Ovary (tissue), 9 donors: ENCODE measurements around the gene HOXB1. TPM values are rescaled to one million over a fixed set of nuclear protein-coding genes. Genes with fewer than 3 reads are reported as not detected.

Experiments
- DNase-seq, 5 donors: peaks; one replicate each; pipeline ENCODE4 v3.0.0-alpha.2; 2019 to 2020
- H3K27ac ChIP-seq, 2 donors: fragments of 200-600 bp; one replicate each; pipeline versions ENCODE4 v1.5.1 to v1.8.0; 2019 to 2022
- H3K27me3 ChIP-seq: fragments of 200-600 bp; one replicate; pipeline ENCODE4 v1.8.0; 2022
- H3K36me3 ChIP-seq: fragments of 200-600 bp; sonication (generic); one replicate; pipeline ENCODE4 v1.5.1; 2019
- H3K4me1 ChIP-seq: one replicate; pipeline ENCODE4 v1.8.1; 2013; ENCODE audit warnings: mild to moderate bottlenecking, moderate library complexity; ENCODE audit not compliant: insufficient read depth
- H3K4me3 ChIP-seq: fragments of 200-600 bp; sonication (generic); one replicate; pipeline ENCODE4 v1.5.1; 2017
- H3K9me3 ChIP-seq, 2 donors: fragments of 200-600 bp in 1 of 2; sonication (generic) in 1 of 2; one replicate each; pipeline versions ENCODE4 v1.5.1 to v1.8.1; 2013 to 2019; ENCODE audit warnings: mild to moderate bottlenecking in 1 of 2, moderate library complexity in 1 of 2
- CTCF ChIP-seq, 3 donors: fragments of 450-650 bp in 2 of 3; fragments of 200-600 bp in 1 of 3; IDR thresholded peaks; one replicate each; pipeline versions ENCODE4 v1.5.1 to v1.8.0; 2016 to 2022; ENCODE audit warnings: antibody characterized with exemption in 3 of 3, mild to moderate bottlenecking in 1 of 3
- EP300 ChIP-seq: sonication (generic); formaldehyde crosslinking; IDR thresholded peaks from one replicate; pipeline ENCODE4 v1.6.1; 2017; ENCODE audit warnings: antibody characterized with exemption
- POLR2A ChIP-seq: fragments of 450-650 bp; IDR thresholded peaks from one replicate; pipeline ENCODE4 v1.6.1; 2017; ENCODE audit warnings: antibody characterized with exemption, mild to moderate bottlenecking, moderate library complexity
- WGBS, 3 donors: extraction: QIAGEN DNeasy Blood & Tissue Kit in 1 of 3; methylation state at CpG; one replicate each; pipeline versions ENCODE4 v1.1.5 to v1.1.7; 2013 to 2017; 5-methylcytosine and 5-hydroxymethylcytosine counted together
- intact Hi-C, 4 donors: fragments of 100-400 bp; cut with DNase I; formaldehyde crosslinking; loops; one replicate each; pipeline versions ENCODE4 v1.11.0 to v1.15.1; 2022 to 2023
- polyA plus RNA-seq, 2 donors: library from polyadenylated mRNA; stranded (reverse); fragments of 200-250 nt in 1 of 2; fragments of 350-450 nt in 1 of 2; fragmentation: Illumina TruSeq in 1 of 2; extraction: RNeasy Lipid Tissue Mini Kit (QIAGEN cat#74804) in 1 of 2; gene quantifications; one replicate each; pipeline ENCODE4 v1.2.3, GENCODE V29; 2013 to 2014
- total RNA-seq, 7 donors: library from RNA; depleted of rRNA in 2 of 7; stranded (reverse); fragments of >200 nt in 2 of 7; fragmentation: NEBNext Ultra II Directional in 3 of 7; extraction: Animal tissue kit (Norgen Biotek cat#: 25700) in 3 of 7; gene quantifications; one replicate each; pipeline versions ENCODE4 v1.1.0 to v1.2.4, GENCODE V29; 2016 to 2023
- donor health status: DM: no; HTN: no; CAD: no; lungs with moderate emphysema.
- donor health status: DM: no; HTN: no; CAD: no.
- donor health status: Bipolar disorder and iron deficiency.
- donor health status: DM: yes; HTN: yes; CAD: no.
- donor health status: DM: no; HTN: no; CAD: no.
- donor health status: DM: yes; HTN: yes; CAD: no.

The HOXB1 gene
- total and polyA plus RNA-seq, 9 donors = not detected

GRCh38 chr17:48558057-48558830 is 27.4 kb upstream of the HOXB1 start:
- Histone ChIP-seq H3K27ac (no peak overlapping the region), H3K27me3 (peaks cover 3% of the 10 kb centered on the region), H3K4me3 (no peak overlapping the region), H3K36me3 (no peaks in the 10 kb centered on the region), H3K9me3 (no peaks in the 10 kb centered on the region), H3K4me1 (no peaks in the 10 kb centered on the region)
- intact Hi-C loops = no loop called here
- no peak for TF ChIP-seq POLR2A
- TF ChIP-seq CTCF (IDR thresholded peaks at IDR 0.05) = no peak
- no peak for TF ChIP-seq EP300
- 49 to 75% (median 51%) methylated on average over 13 of the region's 13 CpGs for WGBS, 3 donors
- no peak for DNase-seq

GRCh38 chr17:48556576-48557401 is 26.0 kb upstream of the HOXB1 start:
- Histone ChIP-seq H3K36me3 (no peaks in the 10 kb centered on the region), H3K27ac (no peak overlapping the region), H3K4me1 (no peaks in the 10 kb centered on the region), H3K4me3 (no peak overlapping the region), H3K9me3 (no peaks in the 10 kb centered on the region), H3K27me3 (peaks cover 3% of the 10 kb centered on the region)
- intact Hi-C loops = no loop called here
- WGBS, 3 donors = 44 to 52% (median 46%) methylated on average over 7 of the region's 7 CpGs
- DNase-seq = no peak
- no peak for TF ChIP-seq POLR2A

- 71 to 83% (median 72%) methylated on average over 5 of the region's 5 CpGs for WGBS, 3 donors
- Histone ChIP-seq H3K27ac (no peak overlapping the region), H3K36me3 (no peaks in the 10 kb centered on the region), H3K9me3 (no peaks in the 10 kb centered on the region), H3K4me1 (no peaks in the 10 kb centered on the region), H3K4me3 (no peak overlapping the region), H3K27me3 (peaks cover 3% of the 10 kb centered on the region)
- TF ChIP-seq CTCF (IDR thresholded peaks at IDR 0.05) = no peak
- TF ChIP-seq POLR2A = no peak
- TF ChIP-seq EP300 = no peak
- DNase-seq = no peak
- intact Hi-C loops = no loop called here
Observed at GRCh38 chr17:48556229-48556575, 25.4 kb upstream of the HOXB1 start.

- Histone ChIP-seq H3K27ac (no peak overlapping the region), H3K36me3 (no peaks in the 10 kb centered on the region), H3K9me3 (no peaks in the 10 kb centered on the region), H3K4me1 (no peaks in the 10 kb centered on the region), H3K4me3 (peak overlapping the region; percentile 42), H3K27me3 (peaks cover 3% of the 10 kb centered on the region)
- WGBS, 3 donors = 9 to 11% (median 9%) methylated on average over 34 to 36 of the region's 36 CpGs
- intact Hi-C loops = no loop called here
- TF ChIP-seq POLR2A = no peak
- TF ChIP-seq EP300 = no peak
- no peak for TF ChIP-seq CTCF (IDR thresholded peaks at IDR 0.05)
- no peak for DNase-seq
Observed at GRCh38 chr17:48555258-48556228, 24.7 kb upstream of the HOXB1 start.
